HUDEP-2 (cell line): ENCODE measurements around the gene FANK1.
A peak's percentile ranks its signal among the peaks of the same experiment; 100 is the strongest.
"Not testable (repeated sequence)": the region's sequence is repeated elsewhere in the genome, so short reads cannot be mapped to it uniquely, and the experiment has no call there.

Experiments used
- DNase-seq, 76 experiments: peaks; one replicate each; lab custom pipeline; 2025; ENCODE audit not compliant: unreplicated experiment in 76 of 76; lab: John Stamatoyannopoulos, UW

FANK1 gene

DNA sequence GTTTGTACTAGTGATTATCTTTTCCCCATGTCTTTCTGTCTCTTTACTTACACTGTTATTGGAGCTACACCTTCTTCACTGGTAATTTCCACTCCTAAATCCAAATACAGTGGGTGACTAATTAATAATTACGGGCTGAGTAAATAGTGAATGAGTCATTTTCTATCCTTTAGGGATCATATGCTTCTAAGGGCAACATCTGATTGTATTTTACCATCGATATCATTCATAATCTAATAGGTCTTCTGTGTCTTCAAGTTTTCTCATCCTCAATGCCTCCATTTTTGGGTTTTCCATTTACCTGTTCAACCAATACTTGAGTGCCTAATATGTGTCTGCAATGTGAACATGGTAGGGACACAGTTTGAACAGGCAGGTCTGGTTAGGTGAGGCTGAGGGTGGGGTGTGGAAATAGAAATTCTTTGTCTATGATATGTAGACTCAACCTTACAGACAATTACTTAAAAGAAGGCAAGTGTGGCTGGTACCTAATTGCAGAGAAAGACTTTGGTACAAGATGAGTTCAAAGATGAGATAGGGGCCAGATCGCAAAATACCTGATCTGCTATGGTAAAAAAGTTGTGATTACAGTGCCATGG is 9.4 kb upstream of the FANK1 start:
- DNase-seq = no peak

DNA sequence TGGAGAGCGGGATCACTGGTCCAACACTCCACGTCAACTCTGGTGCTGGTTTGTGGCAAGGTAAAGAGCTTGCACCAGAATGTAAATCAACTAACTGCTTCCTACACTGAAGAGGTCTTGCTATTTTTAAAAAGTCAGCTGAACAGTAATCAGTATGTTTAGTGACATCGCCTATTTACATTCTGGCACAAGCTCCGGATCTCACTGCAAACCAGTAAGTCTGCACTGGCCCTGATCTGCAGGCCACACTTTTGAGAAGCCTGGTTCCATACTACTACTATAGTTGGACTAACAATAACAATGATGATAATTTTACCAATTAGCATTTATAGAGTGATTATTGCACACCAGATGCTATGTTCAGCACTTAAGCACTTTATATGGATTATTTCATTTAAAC is 6.9 kb upstream of the FANK1 start:
- DNase-seq = not testable (repeated sequence)

DNA sequence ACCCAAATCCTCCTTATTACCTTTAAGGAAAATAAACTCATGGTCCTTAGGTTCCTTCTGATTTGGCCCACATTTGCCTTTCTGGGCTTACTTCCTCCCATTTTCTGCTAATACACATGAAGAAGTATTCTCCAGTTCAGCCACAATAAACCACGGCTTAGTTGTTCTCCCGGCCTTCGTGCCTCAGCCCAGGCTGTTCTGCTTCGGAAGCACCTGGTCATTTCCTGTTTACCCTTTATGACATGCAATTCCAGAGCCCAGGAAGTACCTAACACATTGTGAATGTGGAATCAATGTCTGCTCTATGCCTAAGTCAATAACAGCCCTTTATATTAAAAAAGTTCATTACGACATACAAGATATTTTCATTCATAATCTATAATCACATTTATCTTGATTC is 4.0 kb upstream of the FANK1 start:
- DNase-seq = not testable (repeated sequence)

DNA sequence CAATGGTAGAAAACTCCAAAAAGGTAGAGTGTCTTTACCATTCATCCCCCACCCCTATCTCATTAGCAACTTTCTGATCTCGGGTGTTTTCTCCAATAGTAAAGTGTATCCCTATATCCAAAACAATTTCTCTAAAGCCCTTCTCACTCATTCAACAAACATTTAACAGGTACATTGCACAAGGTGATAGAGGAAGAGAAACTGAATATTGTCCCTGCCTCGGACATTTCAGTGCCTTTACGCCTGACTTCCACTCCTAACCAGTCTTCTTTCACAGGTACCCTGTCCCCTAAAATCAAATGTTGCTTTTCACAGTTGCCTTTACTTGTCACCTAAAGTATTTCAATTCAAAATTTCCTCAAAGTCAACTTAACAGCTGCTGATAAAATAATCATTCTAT is 2.2 kb upstream of the FANK1 start:
- not testable (repeated sequence) for DNase-seq

DNA sequence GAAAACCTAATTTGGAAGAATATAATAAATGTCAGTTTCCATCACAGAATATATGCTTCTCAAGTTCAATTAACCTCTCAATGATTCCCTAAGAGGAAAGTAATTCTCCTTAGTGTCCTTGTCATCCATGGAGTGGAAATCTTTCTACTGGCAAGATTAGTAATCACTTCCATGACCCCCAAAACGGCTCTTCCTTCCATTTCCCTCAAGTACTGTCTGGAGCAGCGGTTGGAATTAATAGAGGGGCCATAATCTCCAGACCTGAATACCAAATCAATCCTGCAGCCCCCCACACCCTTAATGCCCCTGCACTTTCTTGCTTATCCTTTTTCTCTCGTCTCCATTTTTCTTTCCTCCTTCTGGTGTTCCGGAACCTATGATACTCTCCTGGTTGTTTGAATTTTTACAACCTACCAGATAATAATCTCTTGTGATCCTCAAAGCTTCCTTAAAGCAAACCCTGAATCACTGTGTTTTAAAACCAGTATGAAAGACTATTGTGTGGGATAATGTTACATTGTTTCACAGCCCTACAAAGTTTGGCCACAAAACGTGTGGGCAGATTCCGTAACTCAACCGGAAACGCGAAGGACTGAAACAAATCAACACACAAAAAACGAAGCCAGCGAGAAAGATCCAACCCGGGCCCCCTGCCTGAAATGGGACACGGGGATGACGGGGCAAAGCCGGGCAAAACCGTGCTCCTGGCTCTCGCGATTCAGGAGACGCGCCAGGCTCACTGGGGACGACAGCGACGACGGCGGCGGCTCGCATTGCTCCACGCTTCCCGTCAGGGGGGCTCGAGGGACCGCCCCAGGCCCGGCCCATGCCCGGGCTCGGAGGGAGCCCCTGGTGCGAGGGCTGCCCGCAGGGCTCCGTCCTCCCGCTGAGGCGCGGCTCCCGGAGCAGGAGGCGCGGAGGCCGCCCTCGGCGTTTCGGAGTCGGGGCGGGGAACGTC is 955 bp upstream of the FANK1 start:
- peak in 41 of 76 experiments; percentile 2 to 52 (median 26) for DNase-seq

DNA sequence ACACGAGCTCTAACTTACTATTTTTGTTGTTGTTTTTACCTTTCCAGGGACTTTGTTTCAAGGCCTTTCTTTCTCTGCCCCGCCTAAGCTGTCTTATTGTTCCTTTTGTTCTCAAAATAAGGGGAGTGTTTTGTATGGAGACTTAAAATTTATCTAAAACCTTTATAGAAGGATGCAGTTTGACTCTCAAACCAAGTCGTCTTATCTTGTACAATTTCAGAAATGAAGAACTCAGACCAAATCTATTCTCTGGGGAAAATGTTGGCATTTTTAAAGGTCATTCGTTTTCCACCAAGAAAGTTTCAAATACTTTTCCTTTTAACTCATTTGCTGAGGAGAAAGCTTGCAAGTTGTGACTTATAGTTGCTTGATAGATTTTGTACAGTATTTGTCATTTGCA is 953 bp downstream of the FANK1 start:
- DNase-seq = not testable (repeated sequence)

DNA sequence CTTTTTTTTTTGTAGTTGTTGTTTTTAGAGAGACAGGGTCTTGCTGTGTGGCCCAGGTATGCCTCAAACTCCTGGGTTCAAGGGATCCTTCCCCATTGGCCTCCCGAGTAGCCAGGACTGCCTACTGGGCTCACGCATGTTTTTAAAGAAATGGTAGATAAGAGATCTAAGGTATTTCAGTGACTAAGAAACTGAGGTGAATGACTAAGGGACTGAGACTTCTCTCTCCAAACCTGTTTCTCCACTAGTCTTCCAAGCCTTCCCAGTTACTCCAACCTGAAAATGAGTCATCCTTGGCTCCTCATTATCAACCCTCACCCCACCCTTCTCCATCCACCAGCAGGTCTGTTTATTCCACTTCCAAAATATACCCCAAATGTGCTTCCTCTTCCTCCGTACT is 4.6 kb downstream of the FANK1 start:
- DNase-seq = not testable (repeated sequence)

DNA sequence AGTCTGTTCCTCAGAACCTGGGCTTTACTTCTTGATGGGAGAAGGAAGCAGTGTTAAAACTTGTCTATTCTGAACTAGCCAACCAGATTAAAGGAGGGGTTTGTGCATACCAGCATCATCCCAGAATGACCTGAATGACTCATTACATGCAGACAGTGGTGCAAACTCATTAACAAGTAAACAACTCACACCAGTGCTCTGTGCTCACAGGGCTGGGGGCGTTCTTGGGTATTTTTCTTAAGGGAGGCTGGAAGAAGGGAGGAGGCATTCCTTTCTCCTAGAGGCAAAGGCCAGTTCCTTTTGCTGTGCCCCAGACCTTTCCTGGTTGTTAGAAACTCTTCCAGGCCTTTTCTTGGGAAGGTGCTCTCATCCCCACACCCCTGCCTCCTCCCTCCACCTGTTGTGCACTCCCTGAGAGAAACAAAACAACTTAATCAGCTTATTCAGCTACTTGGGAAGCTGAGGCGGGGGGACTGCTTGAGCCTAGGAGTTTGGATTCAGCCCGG is 6.8 kb downstream of the FANK1 start:
- DNase-seq = not testable (repeated sequence)

DNA sequence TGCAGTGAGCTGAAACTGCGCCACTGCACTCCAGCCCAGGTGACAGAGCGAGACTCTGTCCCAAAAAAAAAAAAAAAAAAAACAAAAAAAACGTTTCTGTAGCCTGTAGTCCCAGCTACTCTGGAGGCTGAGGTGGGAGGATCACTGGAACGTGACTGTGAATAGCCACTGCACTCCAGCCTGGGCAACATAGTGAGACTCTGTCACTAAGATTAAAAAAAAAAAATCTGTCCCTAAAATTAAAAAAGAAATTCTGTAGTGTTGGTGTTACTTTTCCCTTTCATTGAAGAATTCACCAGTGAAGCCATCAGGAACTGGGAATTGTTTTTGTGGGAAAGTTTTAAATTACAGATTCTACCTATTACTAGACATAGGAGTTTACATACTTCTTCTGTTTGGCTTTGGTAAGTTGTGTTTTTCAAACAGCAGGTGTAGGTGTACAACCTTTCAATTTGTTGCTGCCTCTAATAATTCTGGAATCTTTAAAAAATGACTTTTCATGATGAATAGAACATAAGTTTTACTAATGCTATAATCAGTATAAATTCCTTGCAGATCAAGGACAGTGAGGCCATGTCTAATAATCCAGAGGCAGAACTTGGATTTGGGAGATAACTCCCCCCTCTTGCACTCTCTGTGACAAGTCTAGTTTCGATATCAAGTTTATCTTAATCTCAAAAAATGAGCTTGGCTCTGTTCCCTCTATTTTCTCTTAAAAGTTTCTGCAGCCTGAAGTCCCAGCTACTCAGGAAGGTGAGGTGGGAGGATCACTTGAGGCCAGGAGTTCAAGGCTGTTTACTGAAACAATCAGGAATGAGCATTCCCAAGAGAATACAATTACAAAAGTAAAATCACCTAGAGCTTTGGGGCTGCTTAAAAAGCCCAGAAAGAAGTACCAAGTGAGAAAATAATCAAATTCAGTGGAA is 9.0 kb downstream of the FANK1 start:
- DNase-seq = peak in 3 of 76 experiments; percentile 2 to 6 (median 6)

DNA sequence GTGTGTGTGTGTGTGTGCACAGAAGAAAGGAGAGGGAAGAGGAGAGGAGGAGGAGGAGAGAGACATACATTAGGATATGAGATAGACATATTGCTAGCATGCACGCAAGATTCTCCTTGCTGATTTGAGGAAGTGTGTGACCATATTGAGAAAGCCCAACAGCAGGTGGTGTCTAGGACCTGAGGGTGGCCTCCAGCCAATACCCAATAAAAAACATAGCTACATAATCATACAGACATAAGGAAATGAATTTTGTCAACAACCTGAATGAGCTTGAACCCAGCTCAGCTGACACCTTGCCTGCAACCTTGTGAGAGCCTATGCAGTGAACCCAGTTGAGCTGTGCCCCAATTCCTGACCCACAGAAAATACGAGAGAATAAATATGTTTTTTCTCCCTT is 11.2 kb downstream of the FANK1 start:
- not testable (repeated sequence) for DNase-seq

DNA sequence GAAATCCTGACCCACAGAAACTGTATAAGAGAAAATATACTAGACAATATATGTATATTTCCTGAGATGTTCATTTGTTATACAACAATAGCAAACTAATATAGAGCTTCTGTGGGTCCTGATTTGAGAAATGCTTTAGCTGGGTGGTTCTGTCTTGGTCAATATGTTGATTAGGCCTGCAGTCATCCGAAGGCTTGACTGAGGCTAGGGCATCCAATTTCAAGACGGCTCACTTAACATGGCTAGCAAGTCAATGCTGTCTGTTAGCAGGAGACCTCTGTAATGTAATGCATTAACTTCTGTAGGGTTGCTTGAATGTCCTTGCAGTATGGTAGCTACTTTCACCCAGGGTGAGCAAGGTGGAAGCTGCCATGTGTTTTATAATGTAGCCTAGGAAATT is 12.4 kb downstream of the FANK1 start:
- not testable (repeated sequence) for DNase-seq

DNA sequence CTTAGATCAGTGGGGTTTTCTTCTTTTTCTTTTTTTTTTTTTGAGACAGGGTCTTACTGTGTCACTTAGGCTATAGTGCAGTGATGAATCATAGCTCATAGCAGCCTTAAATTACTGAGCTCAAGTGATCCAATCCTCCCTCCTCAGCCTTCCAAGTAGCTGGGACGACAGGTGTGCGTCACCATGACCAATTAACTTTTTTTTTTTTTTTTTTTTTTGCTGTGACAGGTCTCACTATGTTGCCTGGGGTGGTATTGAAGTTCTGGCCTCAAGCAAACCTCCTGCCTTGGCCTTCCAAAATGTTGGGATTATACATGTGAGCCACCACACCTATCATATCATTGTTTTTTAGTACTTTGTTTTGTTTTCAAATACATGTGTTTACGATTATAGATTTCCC is 13.1 kb downstream of the FANK1 start:
- DNase-seq = not testable (repeated sequence)

DNA sequence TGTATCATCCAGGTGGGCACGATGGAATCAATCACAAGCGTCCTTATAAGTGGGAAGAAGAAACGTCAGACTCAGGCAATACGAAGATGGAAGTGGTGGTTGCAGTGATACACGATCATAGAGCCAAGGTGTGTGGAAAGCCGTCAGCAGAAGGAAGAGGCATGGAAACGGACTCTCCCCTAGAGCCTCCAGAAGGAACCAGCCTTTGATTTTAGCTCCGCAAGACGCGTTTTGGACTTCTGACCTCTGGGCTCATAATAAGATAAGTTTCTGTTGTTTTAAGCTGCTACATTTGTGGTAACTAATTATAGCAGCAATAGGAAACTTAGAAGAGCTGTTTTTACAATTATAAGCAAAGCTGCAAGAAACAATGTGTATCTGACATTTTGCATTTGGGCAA is 14.8 kb downstream of the FANK1 start:
- no peak for DNase-seq

DNA sequence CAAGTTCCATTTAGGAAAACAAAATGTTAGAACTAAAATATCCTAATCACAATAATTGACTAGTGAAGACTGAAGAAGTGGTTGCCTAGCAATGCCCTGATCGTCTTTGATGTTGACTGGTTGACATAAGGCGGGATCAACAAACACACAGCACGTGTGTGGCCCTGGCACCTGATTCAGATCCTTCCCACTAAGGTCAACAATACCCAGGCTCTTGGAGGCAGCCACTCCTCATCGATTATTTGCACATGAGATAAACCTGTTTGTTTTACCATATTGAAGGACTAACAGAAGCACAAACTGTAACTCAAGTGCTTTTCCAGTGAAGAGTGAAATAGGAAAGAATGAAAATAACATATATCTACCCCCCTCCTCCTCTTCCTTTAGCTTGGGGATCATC is 15.6 kb downstream of the FANK1 start:
- no peak for DNase-seq

DNA sequence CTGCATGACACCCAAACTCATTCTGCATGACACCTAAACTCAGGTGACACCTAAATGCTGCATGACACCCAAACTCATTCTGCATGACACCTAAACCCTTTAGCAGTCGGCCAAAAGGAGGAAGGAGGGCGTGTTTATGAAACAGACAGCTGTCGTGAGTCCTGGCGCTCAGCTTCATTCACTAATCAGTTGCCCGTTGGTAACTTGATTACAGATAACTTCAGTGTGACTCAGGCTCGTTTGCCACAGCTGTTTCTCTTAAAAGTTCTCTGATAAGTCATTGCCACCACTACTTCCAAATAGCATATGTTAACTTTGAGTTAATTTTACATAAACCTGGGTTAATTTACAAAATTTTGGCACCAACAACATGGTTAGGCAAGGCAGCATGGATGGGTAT is 16.9 kb downstream of the FANK1 start:
- DNase-seq = peak in 71 of 76 experiments; percentile 15 to 85 (median 60)

DNA sequence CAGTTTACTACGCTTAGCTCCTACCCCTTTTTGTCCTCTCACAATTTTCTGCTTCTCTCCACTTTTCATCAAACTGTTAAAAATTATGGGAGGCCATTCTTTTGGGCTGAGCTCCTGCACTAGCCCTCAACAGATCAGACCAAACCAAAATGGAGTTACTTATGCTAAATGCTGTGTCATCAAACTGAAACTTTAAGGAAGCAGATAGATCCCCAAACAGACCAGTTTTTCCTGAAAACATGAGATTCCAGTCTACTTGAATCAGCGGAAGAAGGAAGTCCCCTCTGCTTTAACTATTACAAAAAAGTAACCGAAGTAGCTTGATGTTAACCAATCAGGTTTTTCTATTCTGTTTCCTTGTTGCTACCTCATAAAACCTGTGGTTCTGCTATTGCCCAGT is 20.6 kb downstream of the FANK1 start:
- DNase-seq = no peak

DNA sequence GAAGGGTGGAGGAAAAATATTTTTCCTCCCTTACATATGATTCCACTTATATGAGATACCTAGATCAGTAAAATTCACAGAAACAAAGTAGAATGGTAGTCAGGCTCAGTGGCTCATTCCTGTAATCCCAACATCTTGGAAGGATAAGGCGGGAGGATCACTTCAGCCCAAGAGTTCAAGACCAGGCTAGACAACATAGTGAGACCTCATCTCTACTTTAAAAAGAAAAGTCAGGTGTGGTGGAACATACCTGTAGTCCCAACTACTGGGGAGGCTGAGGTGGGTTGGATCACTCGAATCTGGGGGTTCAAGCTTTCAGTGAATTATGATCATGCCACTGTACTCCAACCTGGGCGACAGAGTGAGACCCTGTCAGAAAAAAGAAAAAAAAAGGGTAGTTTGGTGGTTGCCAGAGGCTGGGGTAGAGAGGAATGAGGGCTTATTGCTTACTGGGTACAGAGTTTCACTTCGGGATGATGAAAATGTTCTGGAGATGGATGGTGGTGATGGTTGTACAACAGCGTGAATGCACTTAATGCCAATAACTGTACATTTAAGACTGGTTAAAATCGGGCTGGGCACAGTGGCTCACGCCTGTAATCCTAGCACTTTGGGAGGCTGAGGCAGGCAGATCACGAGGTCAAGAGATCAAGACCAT is 21.5 kb downstream of the FANK1 start:
- DNase-seq = not testable (repeated sequence)

DNA sequence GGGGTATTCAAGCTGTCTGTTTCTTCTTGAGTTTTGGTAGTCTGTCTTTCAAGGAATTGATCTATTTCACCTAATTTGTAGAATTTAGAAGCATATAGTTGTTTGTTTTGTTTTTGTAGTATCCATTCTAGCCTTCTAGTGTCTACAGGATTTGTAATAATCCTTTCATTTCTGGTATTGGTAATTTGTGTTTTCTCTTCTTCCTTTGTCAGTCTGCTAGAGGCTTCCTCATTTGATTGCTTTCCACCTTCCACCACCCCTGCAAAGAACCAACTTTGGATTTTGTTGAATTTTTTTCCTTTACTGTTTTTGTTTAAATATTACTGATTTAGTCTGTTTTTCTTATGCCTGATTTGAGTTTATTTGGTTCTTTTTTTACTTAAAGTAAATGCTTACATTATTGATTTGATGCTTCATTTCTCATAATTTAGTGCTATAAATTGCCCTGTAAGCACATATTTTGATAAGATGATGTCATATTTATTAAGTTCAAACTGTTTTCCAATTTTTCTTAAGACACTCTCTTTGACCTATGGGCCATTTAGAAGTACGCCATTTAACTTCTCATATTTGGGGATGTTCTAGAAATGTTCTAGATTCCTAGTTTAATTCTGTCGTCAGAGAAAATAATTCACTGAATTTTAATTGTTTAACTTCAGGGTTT is 25.4 kb downstream of the FANK1 start:
- peak in 1 of 76 experiments; percentile 24 for DNase-seq

DNA sequence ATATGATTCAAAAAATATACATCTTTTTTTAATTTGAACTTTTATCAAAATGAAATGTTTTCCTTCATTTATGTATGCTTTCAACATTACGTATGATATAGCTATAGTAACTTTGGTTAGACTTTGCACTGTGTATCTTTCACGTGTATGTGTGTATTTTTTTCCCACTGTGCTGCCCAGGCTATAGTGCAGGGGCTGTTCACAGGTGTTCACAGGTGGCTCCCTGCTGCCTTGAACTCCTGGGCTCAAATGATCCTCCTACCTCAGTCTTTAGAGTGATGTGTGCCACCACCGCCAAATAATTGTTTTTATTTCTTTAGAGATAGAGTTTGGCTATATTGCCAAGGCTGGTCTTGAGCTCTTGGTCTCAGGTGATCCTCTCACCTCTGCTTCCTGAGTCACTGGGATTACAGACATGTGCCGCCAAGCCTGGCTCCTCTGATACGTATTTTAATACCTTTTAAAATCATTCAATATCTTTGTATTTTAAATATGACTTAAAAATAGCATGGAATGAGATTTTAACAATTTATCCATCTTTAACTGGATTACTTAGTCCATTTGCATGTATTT is 29.0 kb downstream of the FANK1 start:
- DNase-seq = no peak
